K562 (cell line): ENCODE measurements around the gene MDC1. TPM values are rescaled to one million over a fixed set of nuclear protein-coding genes. Genes with fewer than 3 reads are reported as not detected.

Experiments
- BCL6 ChIP-seq: fragments of 250-450 bp; sonication (Bioruptor Pico); IDR thresholded peaks from 2 replicates; pipeline ENCODE4 v1.4.0; 2020
- CEBPZ ChIP-seq: fragments of 150-350 bp; IDR thresholded peaks from 2 replicates; pipeline ENCODE4 v1.6.1; 2014; ENCODE audit warnings: low read depth, mild to moderate bottlenecking, low read length, borderline replicate concordance
- CREBBP ChIP-seq: IDR thresholded peaks from one replicate; pipeline ENCODE4 v1.6.1; 2012; ENCODE audit warnings: low read depth, mild to moderate bottlenecking, control low read depth, inconsistent platforms, low read length
- ELF4 ChIP-seq: fragments of 450-650 bp; formaldehyde crosslinking; IDR thresholded peaks from 2 replicates; pipeline ENCODE4 v1.4.0; 2022; ENCODE audit warnings: missing genetic modification characterization
- ESRRA ChIP-seq: fragments of 450-650 bp; IDR thresholded peaks from 2 replicates; pipeline ENCODE4 v1.6.1; 2014; ENCODE audit warnings: low read depth, mild to moderate bottlenecking, moderate library complexity, borderline replicate concordance
- ETV5 ChIP-seq: sonication (generic); formaldehyde crosslinking; IDR thresholded peaks from 2 replicates; pipeline ENCODE4 v1.4.0; 2020; ENCODE audit warnings: low read depth, mild to moderate bottlenecking, missing genetic modification reagents
- HINFP ChIP-seq: fragments of 450-650 bp; conservative IDR thresholded peaks from 2 replicates; pipeline ENCODE4 v1.6.1; 2016; ENCODE audit warnings: missing genetic modification characterization, low read depth, mild to moderate bottlenecking, control low read depth, missing compliant biosample characterization
- OTX1 ChIP-seq: fragments of 450-650 bp; formaldehyde crosslinking; IDR thresholded peaks from 2 replicates; pipeline ENCODE4 v1.4.0; 2022; ENCODE audit warnings: mild to moderate bottlenecking
- PRPF4 ChIP-seq: fragments of 200-400 bp; formaldehyde crosslinking; IDR thresholded peaks from one replicate; pipeline ENCODE4 v1.6.1; 2017; ENCODE audit warnings: low read length, low read depth, mild to moderate bottlenecking; ENCODE audit not compliant: insufficient read depth, poor library complexity, severe bottlenecking
- RHOXF2B ChIP-seq: fragments of 250-450 bp; sonication (Bioruptor Pico); conservative IDR thresholded peaks from 2 replicates; pipeline ENCODE4 v1.5.1; 2021
- SETDB1 ChIP-seq: IDR thresholded peaks from one replicate; pipeline ENCODE4 v1.6.1; 2012; ENCODE audit warnings: low read length, control low read depth, inconsistent platforms
- SREBF2 ChIP-seq: sonication (generic); formaldehyde crosslinking; IDR thresholded peaks from 2 replicates; pipeline ENCODE4 v1.4.0; 2020; ENCODE audit warnings: mild to moderate bottlenecking, missing genetic modification reagents
- THAP12 ChIP-seq: fragments of 250-450 bp; sonication (Bioruptor Pico); IDR thresholded peaks from 2 replicates; pipeline ENCODE4 v1.9.0; 2021; ENCODE audit warnings: mild to moderate bottlenecking, inconsistent platforms
- USF1 ChIP-seq: sonication (generic); formaldehyde crosslinking; IDR thresholded peaks from 2 replicates; pipeline ENCODE4 v1.9.0; 2022; ENCODE audit warnings: mild to moderate bottlenecking, missing genetic modification reagents
- ZBTB26 ChIP-seq: fragments of 450-650 bp; formaldehyde crosslinking; IDR thresholded peaks from 2 replicates; pipeline ENCODE4 v1.4.0; 2022; ENCODE audit warnings: missing genetic modification characterization
- ZNF224 ChIP-seq: sonication (generic); formaldehyde crosslinking; IDR thresholded peaks from 2 replicates; pipeline ENCODE4 v1.8.0; 2022; ENCODE audit warnings: mild to moderate bottlenecking, missing genetic modification reagents
- ZNF77 ChIP-seq: fragments of 250-450 bp; sonication (Bioruptor Pico); IDR thresholded peaks from 2 replicates; pipeline ENCODE4 v1.5.0; 2020
- polyA plus RNA-seq, 8 experiments: library from polyadenylated mRNA; depleted of rRNA in 4 of 8; stranded (reverse) in 5 of 8; unstranded in 3 of 8; fragments of >200 nt; fragmentation: Nextera tagmentation in 2 of 8; fragmentation: Illumina TruSeq in 1 of 8; extraction: Ambion mirVana in 2 of 8; extraction: Trizol in 1 of 8; gene quantifications; 2 replicates each; pipeline versions ENCODE4 v1.2.1 to v1.2.3, GENCODE V29; 2011 to 2014; ENCODE audit warnings: inconsistent platforms in 1 of 8, missing spikeins in 1 of 8
- total RNA-seq, 7 experiments: library from RNA; depleted of rRNA in 6 of 7; stranded (reverse); fragments of >200 nt in 6 of 7; fragmentation: Illumina TruSeq in 2 of 7; extraction: Trizol in 2 of 7; gene quantifications; 2 replicates each; pipeline versions ENCODE4 v1.2.1 to v1.2.3, GENCODE V29; 2011 to 2021; ENCODE audit warnings: low replicate concordance in 1 of 7

Gene MDC1
- total and polyA plus RNA-seq, 9 of the 15 experiments (the other 6 are each of a cell fraction or from before 2014, with no cell fraction given) = 8.2 to 114 (median 20.0) TPM

- TF ChIP-seq THAP12 (CRISPR knock-in tag) (no peak), CEBPZ (no peak), ELF4 (CRISPR knock-in tag) (peak; percentile 53), BCL6 (no peak), HINFP (tag) (no peak), ETV5 (no peak), OTX1 (peak; percentile 46), SREBF2 (CRISPR knock-in tag) (no peak), ZNF224 (CRISPR knock-in tag) (no peak), SETDB1 (no peak), CREBBP (no peak), ZBTB26 (CRISPR knock-in tag) (peak; percentile 71; the same call in 1 of the 2 replicates), ESRRA (0 out of 2 replicates have a peak, but pooled peaks have one; percentile 4), RHOXF2B (CRISPR knock-in tag) (peak; percentile 78; the same call in 1 of the 2 replicates), PRPF4 (no peak), ZNF77 (CRISPR knock-in tag) (no peak), USF1 (CRISPR knock-in tag) (no peak; the same call in 1 of the 2 replicates)
Observed at GRCh38 chr6:30686009-30686907, 30.8 kb downstream of the MDC1 start, which contains the start of gene PPP1R18 (continued).
